CD4-positive, alpha-beta T cell (primary cell): Measurements from ENCODE around the gene CES1. TPM values are rescaled to one million over a fixed set of nuclear protein-coding genes. Genes with fewer than 3 reads are reported as not detected.
"Not testable (repeated sequence)": the region's sequence is repeated elsewhere in the genome, so short reads cannot be mapped to it uniquely, and the experiment has no call there.

ENCODE experiments used
- ATAC-seq: fragments of 200-7000 bp; cut with Tn5 transposase; one replicate; pipeline ENCODE4 v1.10.0; 2022; ENCODE audit warnings: mild to moderate bottlenecking; ENCODE audit not compliant: poor library complexity
- CTCF ChIA-PET: fragments of 350-600 bp; sonication (Branson Sonifier 250); formaldehyde crosslinking; loops from one replicate; lab custom pipeline; 2021; ENCODE audit warnings: antibody characterized with exemption, inconsistent platforms; lab: Charles Lee
- POLR2A ChIA-PET: fragments of 350-600 bp; sonication (Branson Sonifier 250); formaldehyde crosslinking; loops from one replicate; lab custom pipeline; 2021; ENCODE audit warnings: antibody characterized with exemption, inconsistent platforms; lab: Charles Lee
- DNase-seq, 14 experiments: peaks; one replicate each; pipeline ENCODE4 v3.0.0-alpha.2; 2013 to 2020; ENCODE audit warnings: mixed read lengths in 2 of 14
- H3K27ac ChIP-seq, 2 donors: one replicate each; pipeline versions ENCODE4 v1.5.1 to v1.7.0; 2013; ENCODE audit warnings: low read length in 2 of 2, low read depth in 1 of 2, mild to moderate bottlenecking in 1 of 2
- H3K27me3 ChIP-seq, 2 experiments: 1 replicate in 1 of 2; 2 replicates in 1 of 2; pipeline versions ENCODE4 v1.6.1 to v1.7.0; 2013; ENCODE audit warnings: low read length in 2 of 2, control low read depth in 1 of 2, mild to moderate bottlenecking in 1 of 2, moderate library complexity in 1 of 2; ENCODE audit not compliant: insufficient read depth in 2 of 2, control insufficient read depth in 1 of 2
- H3K36me3 ChIP-seq: one replicate; pipeline ENCODE4 v1.6.1; 2013; ENCODE audit warnings: low read length, control low read depth; ENCODE audit not compliant: insufficient read depth
- H3K4me1 ChIP-seq: one replicate; pipeline ENCODE4 v1.6.1; 2013; ENCODE audit warnings: low read length, control low read depth; ENCODE audit not compliant: insufficient read depth
- H3K4me3 ChIP-seq: one replicate; pipeline ENCODE4 v1.5.1; 2013; ENCODE audit warnings: mild to moderate bottlenecking, low read length, moderate library complexity
- H3K9me3 ChIP-seq, 2 experiments: 1 replicate in 1 of 2; 2 replicates in 1 of 2; pipeline versions ENCODE4 v1.6.1 to v1.7.0; 2013; ENCODE audit warnings: low read length in 2 of 2, mild to moderate bottlenecking in 2 of 2, control low read depth in 1 of 2, moderate library complexity in 1 of 2; ENCODE audit not compliant: control insufficient read depth in 1 of 2, insufficient read depth in 1 of 2
- H3K27ac Mint-ChIP-seq: one replicate; pipeline ENCODE4 v1.8.0; 2020; ENCODE audit warnings: mixed read lengths
- H3K27me3 Mint-ChIP-seq: one replicate; pipeline ENCODE4 v1.8.0; 2021; ENCODE audit warnings: mixed read lengths
- H3K36me3 Mint-ChIP-seq: one replicate; pipeline ENCODE4 v1.8.0; 2021; ENCODE audit warnings: low read depth, mixed read lengths
- H3K4me1 Mint-ChIP-seq: one replicate; pipeline ENCODE4 v1.8.0; 2021; ENCODE audit warnings: low read depth, mixed read lengths
- H3K4me3 Mint-ChIP-seq: one replicate; pipeline ENCODE4 v1.8.0; 2020; ENCODE audit warnings: mild to moderate bottlenecking, mixed read lengths
- H3K9me3 Mint-ChIP-seq: one replicate; pipeline ENCODE4 v1.8.0; 2020; ENCODE audit warnings: mixed read lengths
- intact Hi-C, 2 experiments: fragments of 100-400 bp; cut with DNase I in 1 of 2; cut with micrococcal nuclease in 1 of 2; formaldehyde crosslinking; loops; one replicate each; pipeline versions ENCODE4 v1.15.1 to v1.9.0; 2023 to 2025; cut with DNase I, micrococcal nuclease
- total RNA-seq, 174 experiments: library from RNA in 2 of 174; stranded (reverse) in 2 of 174; gene quantifications; one replicate each; pipeline ENCODE4 v1.2.3 and lab custom pipeline; 2021 to 2026
- TF ChIP-seq, protein P1 (sequence below): fragments of 200-600 bp; IDR thresholded peaks from one replicate; pipeline ENCODE4 v1.8.0; 2022; ENCODE audit warnings: antibody characterized with exemption, mild to moderate bottlenecking

CES1 gene
- total RNA-seq, 2 experiments from 2014 or later = 0.22 to 0.81 TPM

DNA sequence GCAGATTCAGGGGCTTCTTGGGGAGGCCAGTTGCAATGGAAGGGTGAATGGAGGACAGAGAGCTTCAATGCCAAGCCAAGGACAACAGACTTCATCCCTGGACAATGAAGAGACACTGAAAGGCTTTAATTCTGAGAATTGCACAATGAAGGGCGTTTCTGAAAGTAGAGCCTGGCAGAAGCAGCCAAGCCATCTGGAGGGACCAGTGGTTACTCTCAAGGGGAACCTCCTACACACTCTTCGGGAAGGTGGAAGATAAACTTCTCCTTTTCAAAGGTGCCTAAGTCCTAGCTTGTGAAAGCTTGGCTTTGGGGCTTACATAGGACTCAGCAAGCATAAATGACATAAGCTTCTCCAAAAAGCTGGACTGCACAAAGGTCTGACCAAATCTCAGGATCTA lies 6.2 kb upstream of the CES1 start:
- intact Hi-C loops = no loop called here
- H3K27me3 Mint-ChIP-seq = peaks cover 12% of the 10 kb centered on the region
- ATAC-seq (no peak), DNase-seq (peak in 1 of 14 experiments; percentile 6)
- H3K4me1 Mint-ChIP-seq = no peaks in the 10 kb centered on the region
- H3K4me1 ChIP-seq = no peaks in the 10 kb centered on the region
- no peaks in the 10 kb centered on the region for H3K9me3 Mint-ChIP-seq
- no peak overlapping the region for H3K27ac Mint-ChIP-seq
- TF ChIP-seq, protein P1, sequence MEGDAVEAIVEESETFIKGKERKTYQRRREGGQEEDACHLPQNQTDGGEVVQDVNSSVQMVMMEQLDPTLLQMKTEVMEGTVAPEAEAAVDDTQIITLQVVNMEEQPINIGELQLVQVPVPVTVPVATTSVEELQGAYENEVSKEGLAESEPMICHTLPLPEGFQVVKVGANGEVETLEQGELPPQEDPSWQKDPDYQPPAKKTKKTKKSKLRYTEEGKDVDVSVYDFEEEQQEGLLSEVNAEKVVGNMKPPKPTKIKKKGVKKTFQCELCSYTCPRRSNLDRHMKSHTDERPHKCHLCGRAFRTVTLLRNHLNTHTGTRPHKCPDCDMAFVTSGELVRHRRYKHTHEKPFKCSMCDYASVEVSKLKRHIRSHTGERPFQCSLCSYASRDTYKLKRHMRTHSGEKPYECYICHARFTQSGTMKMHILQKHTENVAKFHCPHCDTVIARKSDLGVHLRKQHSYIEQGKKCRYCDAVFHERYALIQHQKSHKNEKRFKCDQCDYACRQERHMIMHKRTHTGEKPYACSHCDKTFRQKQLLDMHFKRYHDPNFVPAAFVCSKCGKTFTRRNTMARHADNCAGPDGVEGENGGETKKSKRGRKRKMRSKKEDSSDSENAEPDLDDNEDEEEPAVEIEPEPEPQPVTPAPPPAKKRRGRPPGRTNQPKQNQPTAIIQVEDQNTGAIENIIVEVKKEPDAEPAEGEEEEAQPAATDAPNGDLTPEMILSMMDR = no peak
- H3K9me3 ChIP-seq = no peaks in the 10 kb centered on the region
- ChIA-PET POLR2A (no interaction called here), CTCF (no interaction called here)
- H3K4me3 ChIP-seq = no peak overlapping the region
- H3K27ac ChIP-seq = no peak overlapping the region
- H3K27me3 ChIP-seq = no peaks in the 10 kb centered on the region
- no peak overlapping the region for H3K4me3 Mint-ChIP-seq
- H3K36me3 Mint-ChIP-seq = no peaks in the 10 kb centered on the region
- H3K36me3 ChIP-seq = no peaks in the 10 kb centered on the region

DNA sequence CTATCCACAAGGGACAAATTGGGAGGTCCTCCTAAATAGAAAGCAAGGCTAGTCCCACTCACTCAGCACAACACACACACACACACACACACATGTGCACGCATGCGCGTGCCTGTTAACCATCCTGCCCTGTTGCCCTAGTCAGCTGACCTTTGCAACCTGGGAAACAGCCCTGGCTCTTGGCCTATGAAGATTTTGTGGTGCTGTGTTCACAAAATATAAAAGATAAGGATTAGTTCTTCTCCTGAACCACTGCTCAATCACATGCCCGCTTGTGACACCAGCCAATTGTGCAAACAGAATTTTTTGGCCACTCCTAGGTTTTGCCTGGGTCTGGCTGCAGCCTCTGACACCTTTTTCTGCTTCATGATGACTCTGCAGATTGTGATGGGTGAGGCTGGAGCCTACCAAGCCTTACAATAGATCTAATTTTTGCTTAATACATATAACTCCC lies 3.3 kb upstream of the CES1 start:
- ChIA-PET POLR2A (no interaction called here), CTCF (no interaction called here)
- H3K9me3 ChIP-seq = no peaks in the 10 kb centered on the region
- Mint-ChIP-seq H3K4me3 (no peak overlapping the region), H3K36me3 (no peaks in the 10 kb centered on the region), H3K27ac (no peak overlapping the region), H3K9me3 (no peaks in the 10 kb centered on the region), H3K27me3 (peaks cover 1% of the 10 kb centered on the region), H3K4me1 (no peaks in the 10 kb centered on the region)
- ATAC-seq (no peak), DNase-seq (no peak)
- no peak overlapping the region for H3K27ac ChIP-seq
- H3K36me3 ChIP-seq = no peaks in the 10 kb centered on the region
- intact Hi-C loops = no loop called here
- TF ChIP-seq, protein P1 = no peak
- peaks cover 0 to 7% of the 10 kb centered on the region in 2 experiments for H3K27me3 ChIP-seq
- H3K4me3 ChIP-seq = no peak overlapping the region
- no peaks in the 10 kb centered on the region for H3K4me1 ChIP-seq

DNA sequence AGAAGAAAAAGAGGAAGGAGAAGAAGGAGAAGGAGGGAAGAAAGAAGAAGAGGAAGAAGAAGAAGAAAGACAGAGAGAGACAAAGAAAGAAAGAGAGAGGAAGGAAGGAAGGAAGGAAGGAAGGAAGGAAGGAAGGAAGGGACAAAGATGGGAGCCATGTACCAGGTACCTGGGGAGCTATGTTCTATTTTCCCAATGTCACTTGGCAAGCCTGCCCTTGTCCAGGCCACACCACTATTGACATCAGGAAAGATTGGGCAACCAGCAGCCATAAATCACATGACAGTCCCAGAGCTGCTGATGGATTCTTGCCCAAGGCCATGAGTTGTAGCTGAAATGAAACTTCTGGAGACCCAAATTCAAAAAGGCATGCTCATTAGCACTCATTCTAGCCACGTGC lies 2.7 kb upstream of the CES1 start:
- TF ChIP-seq, protein P1 = no peak
- H3K4me1 ChIP-seq = no peaks in the 10 kb centered on the region
- H3K9me3 ChIP-seq = no peaks in the 10 kb centered on the region
- Mint-ChIP-seq H3K27ac (no peak overlapping the region), H3K36me3 (no peaks in the 10 kb centered on the region), H3K4me3 (no peak overlapping the region), H3K9me3 (no peaks in the 10 kb centered on the region), H3K27me3 (peaks cover 5% of the 10 kb centered on the region), H3K4me1 (no peaks in the 10 kb centered on the region)
- no peak overlapping the region for H3K27ac ChIP-seq
- POLR2A ChIA-PET = no interaction called here
- CTCF ChIA-PET = no interaction called here
- H3K4me3 ChIP-seq = no peak overlapping the region
- intact Hi-C loops = no loop called here
- no peaks in the 10 kb centered on the region for H3K36me3 ChIP-seq
- no peak for ATAC-seq
- H3K27me3 ChIP-seq = peaks cover 0 to 7% of the 10 kb centered on the region in 2 experiments
- no peak for DNase-seq

DNA sequence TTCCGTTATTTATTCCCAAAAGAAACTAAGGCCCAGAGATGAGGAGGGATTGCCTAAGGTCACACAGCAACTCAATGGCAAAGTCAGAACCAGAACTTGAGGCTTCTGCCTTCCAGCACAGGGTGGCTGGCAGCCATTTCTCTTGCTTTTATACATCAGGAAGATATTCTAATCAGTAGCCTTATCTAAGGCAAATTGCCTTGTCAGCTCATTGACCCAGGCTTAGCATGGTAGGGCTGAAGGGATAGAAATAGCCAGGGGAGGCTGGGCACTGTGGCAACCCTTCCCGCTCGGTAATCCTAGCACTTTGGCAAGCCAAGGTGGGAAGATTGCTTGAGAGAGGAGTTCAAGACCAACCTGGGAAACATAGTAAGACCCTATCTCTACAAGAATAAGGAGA lies 2.3 kb upstream of the CES1 start:
- H3K4me3 Mint-ChIP-seq, intact Hi-C loops, H3K9me3 Mint-ChIP-seq, H3K27ac ChIP-seq, H3K36me3 ChIP-seq, H3K4me1 ChIP-seq, H3K36me3 Mint-ChIP-seq, DNase-seq, H3K27me3 Mint-ChIP-seq, CTCF ChIA-PET, H3K4me1 Mint-ChIP-seq, H3K27me3 ChIP-seq, H3K4me3 ChIP-seq, H3K27ac Mint-ChIP-seq, POLR2A ChIA-PET, ATAC-seq, H3K9me3 ChIP-seq: not testable (repeated sequence)
